Stimulated activated effector memory CD8-positive, alpha-beta T cell treated with anti-CD3 and anti-CD28 coated beads, Interleukin-12 subunit alpha, Interleukin-12 subunit beta, amount 100 ng/mL, for 72 hours (primary cell): Measurements from ENCODE around the gene C17orf58.
"Not testable (repeated sequence)": the region's sequence is repeated elsewhere in the genome, so short reads cannot be mapped to it uniquely, and the experiment has no call there.

Source experiments
- ATAC-seq: fragments of 150-1000 bp; cut with Tn5 transposase; 2 replicates; pipeline ENCODE4 v1.10.0; 2021
- DNase-seq, 2 donors: peaks; one replicate each; pipeline ENCODE4 v3.0.0; 2021 to 2022; ENCODE audit warnings: low spot score in 2 of 2
- H3K27ac Mint-ChIP-seq: one replicate; pipeline ENCODE4 v1.8.0; 2022; ENCODE audit warnings: mild to moderate bottlenecking, mixed read lengths
- H3K36me3 Mint-ChIP-seq: one replicate; pipeline ENCODE4 v1.8.0; 2022; ENCODE audit warnings: mild to moderate bottlenecking, mixed read lengths
- H3K4me1 Mint-ChIP-seq: one replicate; pipeline ENCODE4 v1.8.0; 2022; ENCODE audit warnings: mixed read lengths
- H3K4me3 Mint-ChIP-seq: one replicate; pipeline ENCODE4 v1.8.0; 2022; ENCODE audit warnings: mild to moderate bottlenecking, mixed read lengths
- H3K9me3 Mint-ChIP-seq: one replicate; pipeline ENCODE4 v1.8.0; 2022; ENCODE audit warnings: mixed read lengths

C17orf58 gene

DNA sequence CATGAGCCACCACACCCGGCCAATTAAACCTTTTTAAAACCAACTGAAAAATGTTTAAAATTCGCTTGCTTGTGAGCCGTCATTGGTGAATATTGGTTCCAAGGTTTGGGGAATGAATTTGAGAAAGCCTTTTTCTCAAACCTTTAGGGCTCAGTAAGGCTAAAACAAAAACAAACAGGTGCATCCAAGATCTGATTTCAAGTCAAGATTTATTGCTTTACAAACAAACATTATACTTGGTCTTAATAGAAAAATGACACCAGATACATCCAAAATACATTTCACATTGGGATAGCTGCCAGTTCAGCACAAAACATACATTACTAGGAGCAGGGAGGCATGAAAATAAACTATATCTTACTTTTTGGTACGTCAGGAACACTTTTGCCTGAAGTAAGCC, 5.4 kb downstream of the C17orf58 start:
- Mint-ChIP-seq H3K9me3 (no peaks in the 10 kb centered on the region), H3K36me3 (peaks cover 29% of the 10 kb centered on the region), H3K27ac (no peak overlapping the region), H3K4me3 (no peak overlapping the region), H3K4me1 (peaks cover 27% of the 10 kb centered on the region)
- ATAC-seq (no peak), DNase-seq (no peak)

GRCh38 chr17:67983383-67983688, 12.9 kb downstream of the C17orf58 start:
- no peak overlapping the region for H3K27ac Mint-ChIP-seq
- H3K4me3 Mint-ChIP-seq = no peak overlapping the region
- H3K36me3 Mint-ChIP-seq = peaks cover 35% of the 10 kb centered on the region
- ATAC-seq = no peak
- DNase-seq = no peak
- H3K4me1 Mint-ChIP-seq = no peaks in the 10 kb centered on the region
- no peaks in the 10 kb centered on the region for H3K9me3 Mint-ChIP-seq

- ATAC-seq = no peak
- DNase-seq = no peak
- Mint-ChIP-seq H3K4me3 (no peak overlapping the region), H3K36me3 (peaks cover 37% of the 10 kb centered on the region), H3K27ac (no peak overlapping the region), H3K9me3 (no peaks in the 10 kb centered on the region), H3K4me1 (no peaks in the 10 kb centered on the region)
Observed at GRCh38 chr17:67982686-67983382, 13.4 kb downstream of the C17orf58 start.

- H3K36me3 Mint-ChIP-seq = peaks cover 44% of the 10 kb centered on the region
- H3K4me3 Mint-ChIP-seq = no peak overlapping the region
- no peak for DNase-seq
- H3K4me1 Mint-ChIP-seq = no peaks in the 10 kb centered on the region
- H3K9me3 Mint-ChIP-seq = no peaks in the 10 kb centered on the region
- no peak overlapping the region for H3K27ac Mint-ChIP-seq
- no peak for ATAC-seq
Observed at GRCh38 chr17:67982034-67982640, 14.1 kb downstream of the C17orf58 start.

DNA sequence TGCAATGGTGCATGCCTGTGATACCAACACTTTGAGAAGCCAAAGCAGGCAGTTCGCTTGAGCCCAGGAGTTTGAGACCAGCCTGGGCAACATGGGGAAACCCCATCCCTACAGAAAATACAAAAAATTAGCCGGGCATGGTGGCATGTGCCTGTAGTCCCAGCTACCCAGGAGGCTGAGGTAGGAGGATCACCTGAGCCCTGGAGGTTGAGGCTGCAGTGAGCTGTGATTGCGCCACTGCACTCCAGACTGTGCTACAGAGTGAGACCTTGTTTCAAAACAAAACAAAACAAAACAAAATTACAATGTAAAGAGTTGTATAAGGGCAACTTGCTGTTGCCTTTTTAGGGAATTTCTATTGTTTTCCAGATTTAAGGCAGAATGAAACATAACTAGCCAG, 15.4 kb downstream of the C17orf58 start:
- H3K9me3 Mint-ChIP-seq, H3K27ac Mint-ChIP-seq, DNase-seq, H3K4me1 Mint-ChIP-seq, ATAC-seq, H3K4me3 Mint-ChIP-seq: not testable (repeated sequence)
- peaks cover 56% of the 10 kb centered on the region for H3K36me3 Mint-ChIP-seq

- no peaks in the 10 kb centered on the region for H3K9me3 Mint-ChIP-seq
- no peak for DNase-seq
- no peaks in the 10 kb centered on the region for H3K4me1 Mint-ChIP-seq
- peaks cover 60% of the 10 kb centered on the region for H3K36me3 Mint-ChIP-seq
- no peak for ATAC-seq
- no peak overlapping the region for H3K4me3 Mint-ChIP-seq
- H3K27ac Mint-ChIP-seq = peak overlapping the region; percentile 78
Observed at GRCh38 chr17:67980456-67980855, 15.8 kb downstream of the C17orf58 start.

GRCh38 chr17:67976306-67976705, 20.0 kb downstream of the C17orf58 start:
- peaks cover 70% of the 10 kb centered on the region for H3K36me3 Mint-ChIP-seq
- not testable (repeated sequence) for H3K27ac Mint-ChIP-seq, ATAC-seq, H3K4me1 Mint-ChIP-seq, DNase-seq, H3K4me3 Mint-ChIP-seq, H3K9me3 Mint-ChIP-seq

DNA sequence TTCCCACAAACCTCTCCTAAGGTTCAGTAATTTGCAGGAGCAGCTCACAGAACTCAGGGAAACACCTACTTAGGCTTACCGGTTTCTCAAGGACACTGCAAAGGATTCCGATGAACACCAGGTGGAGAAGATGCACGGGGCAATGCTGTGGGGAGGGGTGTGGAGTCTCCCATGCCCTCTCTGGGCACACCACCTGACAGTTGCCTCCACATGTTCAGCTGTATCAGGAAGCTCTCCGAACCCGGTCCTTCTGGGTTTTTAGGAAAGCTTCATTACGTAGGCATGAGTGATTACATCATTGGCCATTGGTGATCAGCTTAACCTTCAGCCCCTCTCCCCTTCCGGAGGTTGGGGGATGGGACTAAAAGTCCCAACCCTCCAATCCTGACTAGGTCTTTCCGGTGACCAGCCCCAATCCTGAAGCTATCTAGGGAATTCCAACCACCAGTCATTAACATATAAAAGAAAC, 21.6 kb downstream of the C17orf58 start:
- Mint-ChIP-seq H3K9me3 (no peaks in the 10 kb centered on the region), H3K27ac (no peak overlapping the region), H3K36me3 (peaks cover 56% of the 10 kb centered on the region)

DNA sequence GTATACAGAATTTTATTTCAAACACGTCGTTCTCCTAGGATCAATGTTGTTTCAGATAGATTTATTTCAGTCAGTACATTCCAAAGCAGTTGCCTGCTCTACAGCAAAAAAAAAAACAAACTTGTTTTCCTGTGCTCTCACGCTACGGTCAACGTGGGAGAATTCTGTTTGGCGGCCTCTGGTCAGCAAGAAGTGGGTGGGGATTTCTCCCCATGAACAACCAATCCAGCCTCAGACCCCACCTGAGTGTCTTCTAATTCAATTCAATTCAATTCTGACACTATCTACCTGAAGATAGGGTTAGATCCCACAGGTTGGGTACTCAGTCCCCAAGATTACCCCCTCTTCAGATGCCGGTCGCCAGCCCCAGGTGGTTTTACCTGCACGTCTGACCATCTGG, 22.1 kb downstream of the C17orf58 start:
- Mint-ChIP-seq H3K9me3 (no peaks in the 10 kb centered on the region), H3K27ac (no peak overlapping the region), H3K36me3 (peaks cover 56% of the 10 kb centered on the region), H3K4me1 (no peaks in the 10 kb centered on the region), H3K4me3 (no peak overlapping the region)
- no peak for ATAC-seq
- no peak for DNase-seq

More for the DNA sequence above, 21.6 kb downstream of the C17orf58 start:
- ATAC-seq (no peak), DNase-seq (no peak)
- no peaks in the 10 kb centered on the region for H3K4me1 Mint-ChIP-seq
- H3K4me3 Mint-ChIP-seq = no peak overlapping the region

DNA sequence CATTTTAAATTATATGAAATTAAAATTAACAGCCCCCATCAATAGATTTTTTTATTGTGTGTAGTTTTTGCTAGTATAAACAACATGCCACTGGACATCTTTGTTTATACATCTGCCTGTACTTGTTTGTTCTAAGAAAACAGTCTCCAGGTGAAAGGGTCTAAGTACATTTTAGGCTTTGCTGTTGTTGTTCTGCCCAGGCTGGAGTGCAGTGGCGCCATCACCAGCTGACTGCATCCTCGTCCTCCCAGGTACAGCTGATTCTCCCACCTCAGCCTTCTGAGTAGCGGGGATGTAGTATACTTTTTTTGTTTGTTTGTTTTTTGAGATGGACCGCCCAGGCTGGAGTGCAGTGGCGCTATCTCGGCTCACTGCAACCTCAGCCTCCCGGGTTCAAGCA, 25.5 kb downstream of the C17orf58 start:
- Mint-ChIP-seq H3K36me3 (peaks cover 61% of the 10 kb centered on the region), H3K4me1 (no peaks in the 10 kb centered on the region), H3K4me3 (no peak overlapping the region), H3K9me3 (no peaks in the 10 kb centered on the region), H3K27ac (no peak overlapping the region)
- DNase-seq (no peak), ATAC-seq (no peak)

DNA sequence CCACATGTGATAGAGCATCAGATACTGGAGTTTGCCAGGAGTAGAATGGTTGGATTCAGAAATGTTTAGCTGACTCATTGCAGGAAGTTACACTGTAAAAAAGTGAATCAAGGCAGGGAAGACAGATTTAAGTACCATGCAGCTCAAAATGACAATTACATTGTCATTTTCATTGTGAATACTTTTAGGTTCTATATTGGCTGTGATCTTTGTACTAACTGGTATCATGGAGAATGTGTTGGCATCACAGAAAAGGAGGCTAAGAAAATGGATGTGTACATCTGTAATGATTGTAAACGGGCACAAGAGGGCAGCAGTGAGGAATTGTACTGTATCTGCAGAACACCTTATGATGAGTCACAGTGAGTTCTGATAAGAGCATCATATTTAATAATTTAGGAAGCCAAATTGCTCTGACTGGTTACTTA, 33.1 kb downstream of the C17orf58 start:
- ATAC-seq (peak; percentile 90), DNase-seq (peak; percentile 39 to 73)
- not testable (repeated sequence) for H3K4me3 Mint-ChIP-seq, H3K9me3 Mint-ChIP-seq, H3K4me1 Mint-ChIP-seq
- peaks cover 81% of the 10 kb centered on the region for H3K36me3 Mint-ChIP-seq
- peak overlapping the region; percentile 10 for H3K27ac Mint-ChIP-seq

DNA sequence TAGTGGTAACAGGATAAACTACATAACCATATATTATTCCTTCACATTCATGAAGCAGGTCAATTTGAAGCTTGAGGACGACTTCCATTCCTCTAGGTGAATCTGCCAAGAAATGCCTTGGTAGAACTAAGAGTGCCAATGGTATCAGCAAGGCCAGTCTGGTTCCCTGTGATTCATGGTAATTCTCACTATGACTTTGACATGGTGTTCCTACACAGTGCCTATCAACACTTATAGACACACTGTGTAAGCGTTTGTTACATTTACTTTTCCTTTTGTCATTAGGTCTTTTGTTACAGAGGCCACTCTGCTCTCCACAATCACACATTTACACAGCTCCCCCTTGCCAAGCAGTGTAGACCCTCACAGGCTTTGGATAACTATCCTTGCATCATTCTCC, 34.1 kb downstream of the C17orf58 start:
- ATAC-seq = peak; percentile 32
- H3K4me3 Mint-ChIP-seq, DNase-seq, H3K9me3 Mint-ChIP-seq, H3K4me1 Mint-ChIP-seq, H3K27ac Mint-ChIP-seq: not testable (repeated sequence)
- peaks cover 81% of the 10 kb centered on the region for H3K36me3 Mint-ChIP-seq

DNA sequence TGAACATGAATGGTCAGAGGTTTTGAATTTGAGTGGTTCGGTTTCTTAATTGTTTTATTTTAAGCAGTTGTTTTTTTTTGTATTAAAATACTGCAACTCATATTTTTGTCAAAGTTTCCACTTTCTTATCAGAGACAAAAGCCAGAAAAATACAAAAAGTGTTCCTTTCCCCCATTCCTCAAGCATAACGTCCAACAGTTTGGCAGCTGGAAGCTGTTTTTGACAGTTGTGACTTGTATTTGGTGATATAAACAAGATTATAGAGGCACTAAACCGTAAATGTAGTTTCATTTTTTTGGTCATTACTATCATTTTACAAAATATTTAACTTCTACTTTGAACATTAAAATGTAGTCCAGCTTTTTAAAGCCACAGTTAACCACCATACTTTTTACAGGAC, 36.0 kb downstream of the C17orf58 start:
- H3K4me3 Mint-ChIP-seq, H3K4me1 Mint-ChIP-seq, DNase-seq, H3K9me3 Mint-ChIP-seq, ATAC-seq: not testable (repeated sequence)
- Mint-ChIP-seq H3K27ac (peak overlapping the region; percentile 79), H3K36me3 (peaks cover 81% of the 10 kb centered on the region)

DNA sequence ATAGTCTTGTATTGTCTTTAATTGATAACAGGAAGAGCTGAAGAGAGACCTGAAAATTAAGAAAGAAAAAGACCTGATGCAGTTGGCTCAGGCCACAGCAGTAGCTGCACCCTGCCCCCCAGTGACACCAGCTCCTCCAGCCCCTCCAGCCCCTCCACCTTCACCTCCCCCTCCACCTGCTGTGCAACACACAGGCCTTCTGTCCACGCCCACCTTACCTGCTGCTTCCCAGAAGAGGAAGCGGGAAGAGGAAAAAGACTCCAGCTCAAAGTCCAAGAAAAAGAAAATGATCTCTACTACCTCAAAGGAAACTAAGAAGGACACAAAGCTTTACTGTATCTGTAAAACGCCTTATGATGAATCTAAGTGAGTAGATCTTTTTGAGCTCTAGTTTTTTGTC, 36.8 kb downstream of the C17orf58 start:
- Mint-ChIP-seq H3K4me3 (no peak overlapping the region), H3K36me3 (peaks cover 81% of the 10 kb centered on the region), H3K4me1 (no peaks in the 10 kb centered on the region), H3K27ac (peak overlapping the region; percentile 79), H3K9me3 (no peaks in the 10 kb centered on the region)
- no peak for ATAC-seq
- DNase-seq = no peak

- H3K27ac Mint-ChIP-seq = no peak overlapping the region
- no peak for DNase-seq
- no peak overlapping the region for H3K4me3 Mint-ChIP-seq
- H3K36me3 Mint-ChIP-seq = peaks cover 97% of the 10 kb centered on the region
- ATAC-seq = no peak
- H3K4me1 Mint-ChIP-seq = peaks cover 1% of the 10 kb centered on the region
- no peaks in the 10 kb centered on the region for H3K9me3 Mint-ChIP-seq
Observed at GRCh38 chr17:67950945-67951344, 45.3 kb downstream of the C17orf58 start.

DNA sequence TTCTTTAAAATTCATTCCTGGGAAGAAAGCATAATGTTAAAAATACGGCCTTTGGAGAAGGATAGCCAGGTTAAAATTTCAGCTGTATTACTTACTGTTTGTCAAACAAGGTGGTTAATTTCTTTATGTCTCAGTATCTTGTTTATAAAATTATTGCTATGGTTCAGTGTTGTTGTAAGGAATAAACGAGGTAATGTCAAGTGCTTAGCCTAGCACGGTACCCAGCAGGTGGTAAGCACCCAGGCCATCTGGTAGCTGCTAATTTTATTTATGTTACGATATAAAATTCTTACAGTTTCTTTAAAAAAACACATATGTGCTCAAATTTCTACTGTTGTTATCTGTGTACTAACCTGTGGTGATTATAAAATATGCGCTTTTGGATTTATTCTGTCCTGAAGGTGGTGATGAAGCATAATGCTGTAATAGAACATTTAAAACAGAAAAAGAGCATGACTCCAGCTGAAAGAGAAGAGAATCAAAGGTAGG, 48.9 kb downstream of the C17orf58 start:
- Mint-ChIP-seq H3K36me3 (peaks cover 95% of the 10 kb centered on the region), H3K4me1 (peaks cover 6% of the 10 kb centered on the region)

More for the DNA sequence above, 48.9 kb downstream of the C17orf58 start:
- DNase-seq (no peak), ATAC-seq (no peak)
- no peaks in the 10 kb centered on the region for H3K9me3 Mint-ChIP-seq
- H3K27ac Mint-ChIP-seq = no peak overlapping the region
- H3K4me3 Mint-ChIP-seq = no peak overlapping the region
